MM.1S (cell line): ENCODE measurements around the gene CDH4.

Source experiments
- DNase-seq: peaks from one replicate; pipeline ENCODE4 v3.0.0-alpha.2; 2015
- H2AFZ ChIP-seq: fragments of 300-600 bp; sonication (generic); 2 replicates; pipeline ENCODE4 v1.6.0; 2016; ENCODE audit warnings: antibody characterized with exemption, low read length
- H3F3A ChIP-seq: fragments of 300-600 bp; sonication (generic); 2 replicates; pipeline ENCODE4 v1.6.1; 2016; ENCODE audit warnings: mild to moderate bottlenecking, antibody characterized with exemption, low read length, moderate library complexity, mixed read lengths; ENCODE audit not compliant: insufficient read depth
- H3K27ac ChIP-seq: fragments of 300-600 bp; sonication (generic); 2 replicates; pipeline ENCODE4 v1.5.1; 2016; ENCODE audit warnings: mild to moderate bottlenecking, low read length
- H3K27me3 ChIP-seq: fragments of 300-600 bp; sonication (generic); replicated peaks from 2 replicates; pipeline ENCODE4 v1.6.0; 2016; ENCODE audit warnings: low read length; ENCODE audit not compliant: insufficient read depth
- H3K36me3 ChIP-seq: fragments of 300-600 bp; sonication (generic); replicated peaks from 2 replicates; pipeline ENCODE4 v1.6.1; 2016; ENCODE audit warnings: mild to moderate bottlenecking, low read length, mixed read lengths; ENCODE audit not compliant: insufficient read depth
- H3K4me1 ChIP-seq: fragments of 300-600 bp; sonication (generic); 2 replicates; pipeline ENCODE4 v1.6.1; 2016; ENCODE audit warnings: low read length, mixed read lengths
- H3K4me2 ChIP-seq: fragments of 300-600 bp; sonication (generic); 2 replicates; pipeline ENCODE4 v1.6.0; 2016; ENCODE audit warnings: low read depth, low read length
- H3K4me3 ChIP-seq: fragments of 300-600 bp; sonication (generic); 2 replicates; pipeline ENCODE4 v1.5.1; 2016; ENCODE audit warnings: low read length, mixed read lengths
- H3K79me2 ChIP-seq: fragments of 300-600 bp; sonication (generic); 2 replicates; pipeline ENCODE4 v1.6.1; 2016; ENCODE audit warnings: mixed run types, low read length, mixed read lengths
- H3K9ac ChIP-seq: fragments of 300-600 bp; sonication (generic); 2 replicates; pipeline ENCODE4 v1.6.1; 2016; ENCODE audit warnings: low read length, mixed read lengths
- H3K9me2 ChIP-seq: fragments of 300-600 bp; sonication (generic); replicated peaks from 2 replicates; pipeline ENCODE4 v1.6.1; 2016; ENCODE audit warnings: mild to moderate bottlenecking, low read length, mixed read lengths; ENCODE audit not compliant: insufficient read depth
- H3K9me3 ChIP-seq: fragments of 300-600 bp; sonication (generic); replicated peaks from 2 replicates; pipeline ENCODE4 v1.6.1; 2016; ENCODE audit warnings: mild to moderate bottlenecking, low read length, mixed read lengths; ENCODE audit not compliant: insufficient read depth
- H4K20me1 ChIP-seq: fragments of 300-600 bp; sonication (generic); 2 replicates; pipeline ENCODE4 v1.6.1; 2016; ENCODE audit warnings: mild to moderate bottlenecking, low read length, moderate library complexity, mixed read lengths; ENCODE audit not compliant: insufficient read depth
- EZH2 ChIP-seq: fragments of 300-600 bp; sonication (generic); optimal IDR thresholded peaks from 2 replicates; pipeline ENCODE3; 2017; ENCODE audit warnings: low read depth, mild to moderate bottlenecking, antibody characterized with exemption, low read length, mixed read lengths
- EZH2phosphoT487 ChIP-seq: fragments of 300-600 bp; sonication (generic); IDR thresholded peaks from 2 replicates; pipeline ENCODE4 v1.6.1; 2018; ENCODE audit warnings: antibody characterized with exemption, low read length
- TF ChIP-seq, protein P1 (sequence below): fragments of 300-600 bp; sonication (generic); IDR thresholded peaks from 2 replicates; pipeline ENCODE4 v1.5.1; 2016; ENCODE audit warnings: antibody characterized with exemption, low read length, mixed read lengths

Gene CDH4

DNA sequence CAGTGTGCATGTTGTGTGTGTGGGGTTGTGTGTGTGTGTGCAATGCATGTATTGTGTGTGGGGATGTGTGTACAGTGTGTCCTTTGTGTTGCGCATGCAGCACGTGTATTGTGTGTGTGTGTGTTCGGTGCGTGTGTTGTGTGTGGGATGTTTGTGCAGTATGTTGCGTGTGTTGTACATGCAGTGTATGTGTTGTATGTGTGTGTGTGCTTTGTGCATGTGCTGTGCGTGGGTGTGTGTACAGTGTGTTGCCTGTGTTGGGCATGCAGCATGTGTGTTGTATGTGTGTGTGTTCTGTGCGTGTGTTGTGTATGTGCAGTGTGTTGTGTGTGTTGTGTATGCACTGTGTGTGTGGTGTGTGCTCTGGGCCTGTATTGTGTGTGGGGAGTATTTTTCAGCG is 52.7 kb downstream of the CDH4 start:
- H3K27ac ChIP-seq, result no peak overlapping the region
- H3K36me3 ChIP-seq, result no peaks in the 10 kb centered on the region
- no peak overlapping the region for H3K9ac ChIP-seq
- peaks cover 77% of the 10 kb centered on the region for H3K27me3 ChIP-seq
- no peaks in the 10 kb centered on the region for H3F3A ChIP-seq
- no peak for DNase-seq
- no peak overlapping the region for H3K4me2 ChIP-seq
- no peak overlapping the region for H2AFZ ChIP-seq
- no peak overlapping the region for H3K4me3 ChIP-seq
- no peaks in the 10 kb centered on the region for H4K20me1 ChIP-seq
- H3K79me2 ChIP-seq, result no peaks in the 10 kb centered on the region
- no peaks in the 10 kb centered on the region for H3K4me1 ChIP-seq
- H3K9me3 ChIP-seq, result no peaks in the 10 kb centered on the region
- TF ChIP-seq, protein P1, sequence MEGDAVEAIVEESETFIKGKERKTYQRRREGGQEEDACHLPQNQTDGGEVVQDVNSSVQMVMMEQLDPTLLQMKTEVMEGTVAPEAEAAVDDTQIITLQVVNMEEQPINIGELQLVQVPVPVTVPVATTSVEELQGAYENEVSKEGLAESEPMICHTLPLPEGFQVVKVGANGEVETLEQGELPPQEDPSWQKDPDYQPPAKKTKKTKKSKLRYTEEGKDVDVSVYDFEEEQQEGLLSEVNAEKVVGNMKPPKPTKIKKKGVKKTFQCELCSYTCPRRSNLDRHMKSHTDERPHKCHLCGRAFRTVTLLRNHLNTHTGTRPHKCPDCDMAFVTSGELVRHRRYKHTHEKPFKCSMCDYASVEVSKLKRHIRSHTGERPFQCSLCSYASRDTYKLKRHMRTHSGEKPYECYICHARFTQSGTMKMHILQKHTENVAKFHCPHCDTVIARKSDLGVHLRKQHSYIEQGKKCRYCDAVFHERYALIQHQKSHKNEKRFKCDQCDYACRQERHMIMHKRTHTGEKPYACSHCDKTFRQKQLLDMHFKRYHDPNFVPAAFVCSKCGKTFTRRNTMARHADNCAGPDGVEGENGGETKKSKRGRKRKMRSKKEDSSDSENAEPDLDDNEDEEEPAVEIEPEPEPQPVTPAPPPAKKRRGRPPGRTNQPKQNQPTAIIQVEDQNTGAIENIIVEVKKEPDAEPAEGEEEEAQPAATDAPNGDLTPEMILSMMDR, result no peak
- TF ChIP-seq EZH2, result no peak
- TF ChIP-seq EZH2phosphoT487, result no peak
- no peaks in the 10 kb centered on the region for H3K9me2 ChIP-seq

DNA sequence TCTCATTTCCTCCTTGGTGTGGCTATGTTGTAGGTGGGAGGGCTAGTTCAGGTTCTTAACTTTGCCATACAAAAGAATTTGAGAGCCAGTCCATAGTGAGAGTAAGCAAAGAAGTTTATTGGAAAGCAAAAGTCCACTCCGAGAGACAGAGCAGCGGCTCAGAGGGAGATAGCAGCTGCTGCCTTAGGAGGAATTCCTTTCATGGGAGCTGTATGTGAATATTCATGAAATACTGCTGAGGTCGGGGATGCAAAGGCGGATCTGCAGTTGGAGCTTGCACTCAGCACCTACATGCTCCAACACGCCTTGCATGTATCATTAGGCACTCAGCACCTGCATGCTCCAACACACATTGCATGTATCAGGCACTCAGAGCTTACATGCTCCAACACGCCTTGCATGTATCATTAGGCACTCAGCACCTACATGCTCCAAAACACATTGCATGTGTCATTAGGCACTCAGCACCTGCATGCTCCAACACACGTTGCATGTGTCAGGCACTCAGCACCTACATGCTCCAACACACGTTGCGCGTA is 54.9 kb downstream of the CDH4 start:
- H3F3A ChIP-seq, result no peaks in the 10 kb centered on the region
- H3K4me3 ChIP-seq, result no peak overlapping the region
- no peak overlapping the region for H2AFZ ChIP-seq
- no peaks in the 10 kb centered on the region for H3K9me2 ChIP-seq
- H3K9ac ChIP-seq, result no peak overlapping the region
- H3K4me1 ChIP-seq, result peaks cover 7% of the 10 kb centered on the region; the same call in 1 of the 2 replicates
- no peaks in the 10 kb centered on the region for H3K9me3 ChIP-seq
- peaks cover 66% of the 10 kb centered on the region for H3K27me3 ChIP-seq
- no peak for TF ChIP-seq EZH2phosphoT487
- TF ChIP-seq, protein P1, result no peak
- no peaks in the 10 kb centered on the region for H3K36me3 ChIP-seq
- H3K79me2 ChIP-seq, result no peaks in the 10 kb centered on the region
- no peaks in the 10 kb centered on the region for H4K20me1 ChIP-seq
- H3K27ac ChIP-seq, result no peak overlapping the region
- DNase-seq, result no peak
- no peak overlapping the region for H3K4me2 ChIP-seq

- Histone ChIP-seq H3K9me3 (no peaks in the 10 kb centered on the region), H3F3A (no peaks in the 10 kb centered on the region), H3K4me1 (peaks cover 7% of the 10 kb centered on the region; the same call in 1 of the 2 replicates), H3K36me3 (no peaks in the 10 kb centered on the region), H2AFZ (no peak overlapping the region), H3K79me2 (no peaks in the 10 kb centered on the region), H3K9ac (no peak overlapping the region), H3K27ac (no peak overlapping the region), H3K4me3 (no peak overlapping the region), H3K27me3 (peaks cover 71% of the 10 kb centered on the region), H3K4me2 (no peak overlapping the region), H4K20me1 (no peaks in the 10 kb centered on the region), H3K9me2 (no peaks in the 10 kb centered on the region)
- DNase-seq, result no peak
- TF ChIP-seq, protein P1, result no peak
- no peak for TF ChIP-seq EZH2phosphoT487
- no peak for TF ChIP-seq EZH2
These were observed 55.8 kb downstream of the CDH4 start for GRCh38 chr20:61307686-61308476.
